ENCODE measurements around the gene MEF2D.

MEF2D gene

GRCh38 chr1:156439777-156440183, 60.8 kb downstream of the MEF2D start:
- DNase-seq: no peak

DNA sequence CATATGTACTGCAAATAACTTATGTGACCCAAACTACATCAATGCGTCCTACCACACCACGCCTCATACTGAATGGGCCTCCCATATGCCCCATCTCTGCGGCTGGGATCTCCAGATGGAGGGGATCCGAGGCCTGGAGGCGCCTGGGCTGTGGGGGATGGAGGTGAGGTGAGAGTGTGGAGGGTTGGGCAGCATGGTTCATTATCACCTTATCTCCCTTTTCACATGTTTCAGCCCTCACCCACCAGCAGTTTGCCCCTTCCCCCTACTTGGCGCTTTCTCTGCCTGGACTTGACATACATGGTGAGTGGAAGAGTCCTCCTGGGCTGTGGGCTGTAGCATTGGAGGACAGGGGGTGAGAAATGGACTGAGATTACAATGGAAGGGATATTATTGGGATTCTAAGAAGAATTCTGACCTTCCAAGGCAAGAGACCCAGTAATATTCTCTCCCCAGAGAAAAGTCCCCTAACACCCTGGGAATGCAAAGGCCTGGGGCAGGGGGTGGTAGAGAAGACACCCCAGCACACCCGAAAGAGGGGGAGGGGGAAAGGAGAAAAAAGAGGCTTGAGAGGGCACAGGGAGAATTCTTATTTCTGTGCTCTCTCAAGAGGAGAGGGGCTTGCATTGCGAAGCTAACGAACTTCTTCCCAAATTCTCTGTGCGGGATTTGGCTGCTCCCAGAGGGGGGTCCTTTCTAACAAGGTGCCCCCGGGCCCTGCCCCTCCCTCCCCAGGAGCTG, 61.4 kb downstream of the MEF2D start:
- no peak for DNase-seq

DNA sequence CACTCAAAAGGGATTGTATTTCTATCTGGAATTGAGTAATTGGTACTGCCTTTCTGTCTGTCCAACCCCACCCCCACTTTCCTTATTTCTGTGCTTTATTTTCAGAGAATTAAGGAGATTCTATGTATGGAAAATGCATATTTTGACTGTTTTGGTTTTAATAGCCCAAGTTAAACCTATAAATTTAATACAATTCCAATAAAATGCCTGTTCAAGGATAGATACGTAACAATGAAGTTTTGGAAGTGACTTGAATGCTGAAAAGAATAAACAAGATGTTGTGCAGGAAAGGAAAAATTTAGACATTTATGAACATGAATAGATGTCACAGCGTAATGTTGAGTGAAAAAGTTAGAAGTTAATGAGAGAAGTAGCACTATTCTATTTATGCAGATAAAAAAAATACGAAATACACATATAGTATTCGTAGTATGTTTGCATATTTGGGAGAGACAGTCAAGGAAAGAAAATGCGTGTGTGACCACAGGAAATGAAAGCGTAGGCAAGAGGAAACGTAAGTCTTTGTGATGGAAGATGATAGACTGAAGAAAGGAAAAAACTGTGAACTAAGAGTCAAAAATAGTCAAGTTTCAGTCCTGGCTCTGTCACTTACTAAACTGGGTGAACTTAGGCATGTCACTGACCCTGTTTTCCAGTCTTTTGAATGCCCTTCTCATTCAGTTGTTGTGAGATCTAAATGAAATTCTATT, 62.1 kb downstream of the MEF2D start:
- no peak for DNase-seq

GRCh38 chr1:156437037-156437867, 63.3 kb downstream of the MEF2D start:
- DNase-seq: no peak

- no peak for DNase-seq
Observed at GRCh38 chr1:156436141-156437036, 64.2 kb downstream of the MEF2D start.

- peak in 1 of 5 experiments; percentile 32 for DNase-seq
Observed at GRCh38 chr1:156435545-156436140, 64.9 kb downstream of the MEF2D start.

DNA sequence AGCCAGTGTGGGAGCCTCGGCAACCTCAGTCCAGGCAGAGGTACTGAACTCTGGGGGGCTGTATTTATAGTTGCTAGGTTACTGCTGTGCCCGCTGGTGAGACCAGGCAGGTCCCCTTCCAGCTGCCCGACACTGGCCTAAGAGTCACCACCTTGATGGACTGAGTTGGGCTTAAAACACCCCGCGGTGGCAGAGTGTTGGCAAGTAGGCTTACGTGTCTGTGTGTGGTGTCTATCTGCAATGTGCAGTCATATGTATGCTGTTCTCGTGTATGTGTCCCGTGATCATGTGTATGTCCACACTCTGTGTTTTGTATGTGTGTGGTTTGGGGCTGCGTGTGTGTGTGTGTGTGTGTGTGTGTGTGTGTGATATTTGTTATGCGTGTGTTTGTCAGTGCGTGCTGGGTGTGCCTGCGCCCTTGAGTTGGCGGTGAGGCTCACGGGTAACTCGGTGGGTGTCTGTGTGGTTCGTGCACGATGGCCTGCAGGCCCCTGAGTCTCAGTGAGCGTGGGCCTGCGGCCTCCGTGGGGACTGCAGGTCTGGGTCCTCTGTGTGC, 65.5 kb downstream of the MEF2D start:
- DNase-seq: peak in 1 of 5 experiments; percentile 22

- no peak for DNase-seq
Observed at GRCh38 chr1:156433602-156434001, 67.0 kb downstream of the MEF2D start.

GRCh38 chr1:156433032-156433431, 67.5 kb downstream of the MEF2D start:
- DNase-seq: no peak

- DNase-seq: no peak
Observed at GRCh38 chr1:156432669-156433018, 67.9 kb downstream of the MEF2D start.

- no peak for DNase-seq
Observed at GRCh38 chr1:156431769-156432668, 68.6 kb downstream of the MEF2D start.

DNA sequence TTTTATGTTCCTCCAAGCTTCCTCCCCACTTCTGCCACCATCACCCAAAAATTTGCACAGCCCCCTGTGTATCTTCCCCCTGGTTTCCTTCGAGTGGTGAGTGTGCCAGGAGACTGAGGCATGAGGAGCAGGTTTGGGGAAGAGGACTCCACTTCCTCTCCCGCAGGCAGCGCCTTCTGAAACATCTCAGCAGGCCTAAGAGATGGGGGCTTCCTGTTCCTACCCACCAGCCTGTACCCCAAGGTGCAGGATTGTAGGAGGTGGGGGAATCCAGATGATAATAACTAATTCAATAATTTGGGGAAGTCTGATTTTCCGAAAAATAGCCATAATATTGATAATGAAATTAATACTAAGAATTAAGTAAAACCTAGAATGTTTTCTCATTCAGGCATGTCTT, 69.2 kb downstream of the MEF2D start:
- no peak for DNase-seq

GRCh38 chr1:156430866-156431265, 69.7 kb downstream of the MEF2D start:
- no peak for DNase-seq

- DNase-seq: no peak
Observed at GRCh38 chr1:156430303-156430702, 70.3 kb downstream of the MEF2D start.

DNA sequence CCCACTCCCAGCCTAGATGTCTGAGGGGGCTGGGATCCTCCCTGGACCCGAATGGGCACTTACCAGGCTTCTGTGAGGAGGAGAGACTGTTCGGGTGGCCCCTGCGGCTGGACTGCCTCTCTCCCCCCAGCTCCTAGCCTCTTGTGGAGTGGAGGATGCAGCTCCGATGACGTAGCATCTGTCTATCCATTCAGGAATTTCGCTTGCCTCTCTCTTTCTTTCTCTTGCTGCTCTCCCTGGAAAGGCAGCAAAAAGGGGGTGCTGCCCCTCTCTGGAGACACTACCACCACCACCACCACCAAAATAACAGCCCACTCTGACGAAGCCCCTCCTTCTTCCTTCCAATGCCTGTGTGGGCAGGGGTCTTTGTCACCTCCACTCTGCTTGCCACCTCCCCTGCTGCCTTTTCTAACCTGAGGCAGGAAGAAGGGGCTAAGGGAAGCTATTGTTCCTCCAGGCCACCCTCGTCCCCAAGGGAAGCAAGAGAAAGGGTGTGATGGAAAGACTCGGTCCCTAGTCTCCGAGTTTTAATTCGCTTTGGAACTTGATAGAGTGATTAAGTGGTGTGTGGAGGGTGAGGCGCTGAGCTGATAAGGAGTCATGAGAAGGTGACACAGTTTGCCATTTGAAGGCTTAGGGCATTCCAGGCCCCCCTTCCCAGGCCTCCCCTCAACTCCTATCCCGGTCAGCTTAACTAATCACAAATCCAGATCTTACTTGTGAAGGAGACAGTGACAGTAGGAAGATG, 71.1 kb downstream of the MEF2D start:
- DNase-seq: no peak

- DNase-seq: no peak
Observed at GRCh38 chr1:156428746-156429288, 71.8 kb downstream of the MEF2D start.

DNA sequence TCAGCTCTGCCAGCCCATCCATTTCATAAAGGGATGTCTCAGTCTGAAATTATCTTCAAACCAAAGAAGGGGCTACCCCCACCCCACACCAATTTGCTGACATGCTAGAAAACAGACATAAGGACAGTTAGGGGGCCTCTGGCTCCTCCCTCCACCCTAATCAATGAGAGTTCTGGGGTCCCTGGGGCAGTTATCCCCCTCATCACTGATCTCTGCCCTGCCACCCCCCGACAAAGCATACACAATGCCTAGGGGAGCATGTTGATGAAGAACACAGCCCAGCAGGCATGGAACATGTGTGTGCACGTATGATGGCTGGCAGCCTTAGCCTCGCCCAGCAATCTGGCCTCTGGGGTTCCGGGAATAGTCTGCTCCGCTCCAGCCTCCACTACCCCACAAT, 72.6 kb downstream of the MEF2D start:
- no peak for DNase-seq

- DNase-seq: no peak
Observed at GRCh38 chr1:156425943-156426342, 74.6 kb downstream of the MEF2D start.

DNA sequence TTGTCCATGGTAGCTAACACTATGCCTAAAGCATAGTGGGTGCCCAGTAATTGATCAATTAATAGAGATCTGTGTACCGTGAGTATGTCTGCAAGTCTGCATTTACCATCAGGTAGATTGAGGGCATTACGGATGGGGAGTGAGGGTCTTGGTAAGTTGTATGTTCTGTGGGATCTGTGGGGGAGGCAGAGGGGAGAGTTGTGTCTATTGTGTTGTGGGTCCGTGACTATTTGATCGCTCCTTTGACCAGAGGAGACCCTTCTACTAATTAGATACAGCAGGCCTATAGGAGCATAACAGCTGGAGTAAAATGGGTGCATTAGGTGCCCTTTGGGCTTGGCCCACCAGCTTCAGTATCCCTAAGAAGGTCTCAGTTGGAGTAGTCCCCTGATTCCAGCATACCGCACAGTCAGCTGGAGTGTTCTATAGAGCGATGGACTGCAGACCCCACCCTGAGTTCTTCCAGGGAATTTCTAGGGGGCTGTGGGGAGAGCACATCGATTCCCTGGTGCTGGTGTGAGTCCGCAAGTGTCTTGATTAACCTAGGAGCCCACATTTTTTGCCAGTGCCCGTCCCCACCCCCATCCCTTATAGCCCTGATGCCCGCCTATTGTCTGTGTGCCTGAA, 75.7 kb downstream of the MEF2D start:
- DNase-seq: no peak
